ENCODE data around the gene CLEC4E.
"Not testable (repeated sequence)": the region's sequence is repeated elsewhere in the genome, so short reads cannot be mapped to it uniquely, and the experiment has no call there.

GRCh38 chr12:8540831-8541230 is at the start of gene CLEC4E:
- not testable (repeated sequence) for TF ChIP-seq SIN3A (IDR thresholded peaks at IDR 0.05; ENCODE audit: borderline replicate concordance, insufficient read depth, low read depth, low read length); POLR2AphosphoS5 (IDR thresholded peaks at IDR 0.05; ENCODE audit: low read depth, low read length)
